K562 (cell line): ENCODE measurements around the gene PIBF1. TPM values are rescaled to one million over a fixed set of nuclear protein-coding genes. Genes with fewer than 3 reads are reported as not detected.

Source experiments
- ATAC-seq: fragments of 200-7000 bp; cut with Tn5 transposase; 3 replicates; pipeline ENCODE4 v1.9.1; 2020; ENCODE audit warnings: moderate library complexity
- BruUV-seq: library from RNA; stranded (reverse); fragments of 400-500 nt; replicated peaks from 2 replicates; lab custom pipeline; 2021; lab: Mats Ljungman, UMichigan
- CTCF ChIA-PET: fragments of 300-600 bp; formaldehyde crosslinking; extraction: SDS; loops from one replicate; lab custom pipeline; 2021; ENCODE audit warnings: low intra/inter-chr PET ratio; lab: Yijun Ruan, JAX
- POLR2A ChIA-PET: fragments of 300-600, 350-650 bp; sonication (Branson Sonifier 250); formaldehyde crosslinking; extraction: SDS; loops from one replicate; lab custom pipeline; 2021; ENCODE audit warnings: antibody characterized with exemption, inconsistent platforms; lab: Yijun Ruan, JAX
- DNase-seq, 4 experiments: peaks; one replicate each; pipeline versions ENCODE4 v3.0.0 to v3.0.0-alpha.2; 2011 to 2018; ENCODE audit warnings: low spot score in 3 of 4, mixed read lengths in 3 of 4; ENCODE audit errors: extremely low read depth in 1 of 4
- FAIRE-seq: peaks from 2 replicates; lab custom pipeline; 2011; peaks lifted over from hg19 to GRCh38; lab: Jason Lieb, UNC
- H2AFZ ChIP-seq: 2 replicates; pipeline ENCODE4 v1.6.0; 2011; ENCODE audit warnings: low read depth, low read length, control low read depth, inconsistent platforms
- H3K27ac ChIP-seq: fragments of 200-600 bp; 3 replicates; pipeline ENCODE4 v1.8.0; 2011; ENCODE audit warnings: low read depth, mild to moderate bottlenecking, control low read depth, inconsistent platforms, low read length, moderate library complexity, mixed read lengths; ENCODE audit errors: extremely low read depth
- H3K27me3 ChIP-seq, 2 experiments: fragments of 300-600 bp in 1 of 2; 2 replicates in 1 of 2; 3 replicates in 1 of 2; pipeline versions ENCODE4 v1.6.0 to v1.8.0; 2011; ENCODE audit warnings: inconsistent platforms in 2 of 2, low read length in 2 of 2, mild to moderate bottlenecking in 1 of 2, mixed read lengths in 1 of 2, moderate library complexity in 1 of 2; ENCODE audit not compliant: control insufficient read depth in 2 of 2, insufficient read depth in 2 of 2
- H3K36me3 ChIP-seq: fragments of 300-600 bp; 3 replicates; pipeline ENCODE4 v1.8.0; 2011; ENCODE audit warnings: mild to moderate bottlenecking, low read length, inconsistent platforms; ENCODE audit not compliant: control insufficient read depth, insufficient read depth
- H3K4me1 ChIP-seq, 2 experiments: fragments of 200-600 bp in 1 of 2; replicated peaks in 1 of 2; 2 replicates in 1 of 2; 3 replicates in 1 of 2; pipeline versions ENCODE4 v1.5.1 to v1.8.0; 2011; ENCODE audit warnings: inconsistent platforms in 2 of 2, low read length in 2 of 2, mild to moderate bottlenecking in 1 of 2, mixed read lengths in 1 of 2, moderate library complexity in 1 of 2; ENCODE audit not compliant: control insufficient read depth in 2 of 2, insufficient read depth in 2 of 2
- H3K4me2 ChIP-seq: 2 replicates; pipeline ENCODE4 v1.6.1; 2011; ENCODE audit warnings: low read length, control low read depth, inconsistent platforms, mixed read lengths; ENCODE audit not compliant: insufficient read depth
- H3K4me3 ChIP-seq: fragments of 200-600 bp; sonication (generic), shearing (Covaris generic); 2 replicates; pipeline ENCODE4 v1.5.1; 2016; ENCODE audit warnings: control low read depth, inconsistent platforms
- H3K79me2 ChIP-seq: fragments of 200-600 bp; 3 replicates; pipeline ENCODE4 v1.8.0; 2011; ENCODE audit warnings: low read length, inconsistent platforms; ENCODE audit not compliant: control insufficient read depth, insufficient read depth
- H3K9ac ChIP-seq, 2 experiments: 2 replicates each; pipeline versions ENCODE4 v1.6.0 to v1.6.1; 2011; ENCODE audit warnings: low read depth in 2 of 2, low read length in 2 of 2, control low read depth in 1 of 2, inconsistent platforms in 1 of 2, mild to moderate bottlenecking in 1 of 2, mixed read lengths in 1 of 2; ENCODE audit not compliant: insufficient read depth in 1 of 2
- H3K9me1 ChIP-seq: one replicate; pipeline ENCODE4 v1.6.0; 2011; ENCODE audit warnings: inconsistent platforms, mild to moderate bottlenecking, low read length, moderate library complexity; ENCODE audit not compliant: control insufficient read depth, insufficient read depth
- H3K9me3 ChIP-seq: replicated peaks from 2 replicates; pipeline ENCODE4 v1.5.1; 2011; ENCODE audit warnings: low read depth, low read length, inconsistent platforms; ENCODE audit not compliant: control insufficient read depth, insufficient read depth
- H4K20me1 ChIP-seq: replicated peaks from 2 replicates; pipeline ENCODE4 v1.6.1; 2011; ENCODE audit warnings: low read length, inconsistent platforms, mixed read lengths; ENCODE audit not compliant: control insufficient read depth, insufficient read depth
- CBFA2T2 ChIP-seq: fragments of 450-650 bp; conservative IDR thresholded peaks from 2 replicates; pipeline ENCODE4 v1.6.1; 2017; ENCODE audit warnings: mild to moderate bottlenecking
- CBX8 ChIP-seq: fragments of 200-600 bp; sonication (generic); IDR thresholded peaks from 2 replicates; pipeline ENCODE4 v1.6.1; 2012; ENCODE audit warnings: borderline replicate concordance, mixed run types, low read depth, mild to moderate bottlenecking, moderate library complexity, mixed read lengths, low read length, control low read depth, inconsistent platforms; ENCODE audit not compliant: poor library complexity, severe bottlenecking; ENCODE audit errors: extremely low read depth
- CEBPG ChIP-seq, 3 experiments: fragments of 200-800 bp in 1 of 3; sonication (Bioruptor generic) in 1 of 3; sonication (generic) in 1 of 3; formaldehyde crosslinking in 1 of 3; IDR thresholded peaks in 2 of 3; conservative IDR thresholded peaks in 1 of 3; 2 replicates each; pipeline versions ENCODE4 v1.6.1 to v1.8.0; 2016 to 2022; ENCODE audit warnings: missing compliant biosample characterization in 2 of 3, missing genetic modification characterization in 2 of 3, mild to moderate bottlenecking in 1 of 3, missing genetic modification reagents in 1 of 3
- FOXP4 ChIP-seq: sonication (generic); formaldehyde crosslinking; IDR thresholded peaks from 2 replicates; pipeline ENCODE4 v1.8.0; 2022; ENCODE audit warnings: mild to moderate bottlenecking, missing genetic modification reagents, borderline replicate concordance
- NCOR1 ChIP-seq: fragments of 450-650 bp; IDR thresholded peaks from 2 replicates; pipeline ENCODE4 v1.6.1; 2016; ENCODE audit warnings: mild to moderate bottlenecking, moderate library complexity
- NRF1 ChIP-seq, 2 experiments: fragments of 450-650 bp; IDR thresholded peaks in 1 of 2; conservative IDR thresholded peaks in 1 of 2; 2 replicates each; pipeline ENCODE4 v1.6.1; 2014; ENCODE audit warnings: mild to moderate bottlenecking in 2 of 2
- RBM15 ChIP-seq: fragments of 200-400 bp; formaldehyde crosslinking; IDR thresholded peaks from 2 replicates; pipeline ENCODE4 v1.6.1; 2018; ENCODE audit warnings: mild to moderate bottlenecking, low read length, moderate library complexity; ENCODE audit not compliant: insufficient read depth
- RFX7 ChIP-seq: fragments of 250-450 bp; sonication (Bioruptor Pico); IDR thresholded peaks from 2 replicates; pipeline ENCODE4 v1.5.1; 2021; ENCODE audit warnings: mild to moderate bottlenecking
- TCF3 ChIP-seq: sonication (generic); formaldehyde crosslinking; IDR thresholded peaks from 2 replicates; pipeline ENCODE4 v1.4.0; 2020; ENCODE audit warnings: mild to moderate bottlenecking, missing genetic modification reagents
- TFE3 ChIP-seq: fragments of 450-650 bp; formaldehyde crosslinking; IDR thresholded peaks from 2 replicates; pipeline ENCODE4 v1.4.0; 2020; ENCODE audit warnings: mild to moderate bottlenecking, mixed read lengths
- TRIM24 ChIP-seq, 2 experiments: fragments of 450-650 bp; IDR thresholded peaks; 2 replicates each; pipeline ENCODE4 v1.6.1; 2016
- ZMIZ1 ChIP-seq, 2 experiments: fragments of 150-350 bp in 1 of 2; IDR thresholded peaks; 2 replicates each; pipeline ENCODE4 v1.6.1; 2012 to 2016; ENCODE audit warnings: low read depth in 2 of 2, low read length in 2 of 2, mild to moderate bottlenecking in 1 of 2, moderate library complexity in 1 of 2
- WGBS: fragments of 100-300 bp; shearing (Covaris generic); methylation state at CpG from one replicate; pipeline ENCODE4 v1.1.6; 2016; ENCODE audit warnings: low coverage, mixed read lengths; ENCODE audit not compliant: insufficient coverage; ENCODE audit errors: missing lambda C conversion rate; 5-methylcytosine and 5-hydroxymethylcytosine counted together
- in situ Hi-C: fragments of 300-500 bp; cut with MboI; formaldehyde crosslinking; loops from 4 replicates; pipeline ENCODE4 v1.15.0; 2018; ENCODE audit warnings: inconsistent platforms, mixed read lengths
- intact Hi-C: fragments of 100-400 bp; cut with micrococcal nuclease; formaldehyde crosslinking; loops from 2 replicates; pipeline ENCODE4 v1.14.2; 2022
- polyA plus RNA-seq, 8 experiments: library from polyadenylated mRNA; depleted of rRNA in 4 of 8; stranded (reverse) in 5 of 8; unstranded in 3 of 8; fragments of >200 nt; fragmentation: Nextera tagmentation in 2 of 8; fragmentation: Illumina TruSeq in 1 of 8; extraction: Ambion mirVana in 2 of 8; extraction: Trizol in 1 of 8; gene quantifications; 2 replicates each; pipeline versions ENCODE4 v1.2.1 to v1.2.3, GENCODE V29; 2011 to 2014; ENCODE audit warnings: inconsistent platforms in 1 of 8, missing spikeins in 1 of 8
- total RNA-seq, 7 experiments: library from RNA; depleted of rRNA in 6 of 7; stranded (reverse); fragments of >200 nt in 6 of 7; fragmentation: Illumina TruSeq in 2 of 7; extraction: Trizol in 2 of 7; gene quantifications; 2 replicates each; pipeline versions ENCODE4 v1.2.1 to v1.2.3, GENCODE V29; 2011 to 2021; ENCODE audit warnings: low replicate concordance in 1 of 7

PIBF1 gene
- total and polyA plus RNA-seq, 9 of the 15 experiments (the other 6 are each of a cell fraction or from before 2014, with no cell fraction given), result 9.1 to 28.8 (median 14.7) TPM

- TF ChIP-seq FOXP4 (CRISPR knock-in tag) (no peak), NRF1 (conservative IDR thresholded peaks at IDR 0.05 in 1 of 2, IDR thresholded peaks at IDR 0.05 in 1 of 2) (no peak), CBX8 (no peak), TFE3 (CRISPR knock-in tag) (no peak)
- TF ChIP-seq, all 486 proteins: peak for 0
These were observed 258.6 kb downstream of the PIBF1 start (continued) for GRCh38 chr13:73040484-73040883.

GRCh38 chr13:73040968-73041596 lies 259.1 kb downstream of the PIBF1 start:
- H3K27ac ChIP-seq, result no peak overlapping the region
- POLR2A ChIA-PET, result interaction anchor here (0.7 kb wide), 1 partner anchor 23 kb away, joined by 3 read pairs; no protein-coding TSS in a partner anchor
- no peak overlapping the region for H3K9ac ChIP-seq
- intact Hi-C loops, result no loop called here
- no peaks in the 10 kb centered on the region for H4K20me1 ChIP-seq
- H3K9me3 ChIP-seq, result no peaks in the 10 kb centered on the region
- no peaks in the 10 kb centered on the region for H3K27me3 ChIP-seq
- no peak for ATAC-seq
- H3K4me2 ChIP-seq, result no peak overlapping the region
- WGBS, result 4% methylated on average over 5 of the region's 7 CpGs
- no peaks in the 10 kb centered on the region for H3K79me2 ChIP-seq
- no peak overlapping the region for H3K4me3 ChIP-seq
- no peaks in the 10 kb centered on the region for H3K36me3 ChIP-seq
- no peak overlapping the region for H2AFZ ChIP-seq
- no peaks in the 10 kb centered on the region for H3K9me1 ChIP-seq
- in situ Hi-C loops, result no loop called here
- CTCF ChIA-PET, result no interaction called here
- FAIRE-seq, result peak; percentile 49
- no peaks in the 10 kb centered on the region for H3K4me1 ChIP-seq
- peak in 1 of 4 experiments; percentile 1 for DNase-seq
- no TSS peak for BruUV-seq
- TF ChIP-seq RBM15 (no peak), CEBPG (CRISPR knock-in tag; IDR thresholded peaks at IDR 0.05) (no peak), CEBPG (tag; conservative IDR thresholded peaks at IDR 0.05 in 1 of 2, IDR thresholded peaks at IDR 0.05 in 1 of 2) (peak in 1 of 2 experiments; percentile 55; a peak in 2 of 4 replicates), TRIM24 (IDR thresholded peaks at IDR 0.05) (0 out of 4 replicates have a peak, but pooled peaks of 1 of the 2 experiments have one; percentile 11), CBFA2T2 (peak; percentile 52), RFX7 (CRISPR knock-in tag) (no peak), NCOR1 (peak; percentile 38), ZMIZ1 (IDR thresholded peaks at IDR 0.05; ENCODE audit: low read depth in 2 of 2, low read length in 2 of 2) (no peak), TCF3 (CRISPR knock-in tag) (peak; percentile 85)
